ENCODE measurements around the gene TNFRSF21. TPM values are rescaled to one million over a fixed set of nuclear protein-coding genes. Genes with fewer than 3 reads are reported as not detected.

Gene TNFRSF21
- total and polyA plus RNA-seq, 2 experiments from 2014 or later = 16.8 to 19.0 TPM

DNA sequence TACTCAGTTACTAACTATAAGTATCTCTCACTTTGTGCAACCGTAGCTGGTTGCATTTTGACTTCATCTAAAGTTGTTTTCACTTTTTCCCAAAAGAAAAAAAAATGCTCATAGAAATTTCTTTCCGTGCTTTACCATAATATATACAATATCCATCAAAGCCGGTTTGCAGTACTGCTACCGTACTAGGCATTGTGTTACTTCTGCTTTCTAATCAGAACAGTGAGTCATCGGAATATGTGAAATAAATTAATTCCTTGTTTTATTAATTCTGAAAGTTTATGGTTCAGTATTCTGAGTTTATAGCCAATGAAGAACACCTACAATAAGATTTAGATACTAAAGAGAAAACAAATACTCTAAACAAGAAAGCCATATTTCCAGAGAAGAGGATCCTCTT lies 72.5 kb downstream of the TNFRSF21 start:
- H3K9me3 ChIP-seq (ENCODE audit: low read depth) = no peaks in the 10 kb centered on the region
- no peaks in the 10 kb centered on the region for H3K27me3 ChIP-seq
- H3K36me3 ChIP-seq = no peaks in the 10 kb centered on the region
- H3K4me3 ChIP-seq = no peak overlapping the region
- H3K27ac ChIP-seq = no peak overlapping the region
- TF ChIP-seq, protein P1, sequence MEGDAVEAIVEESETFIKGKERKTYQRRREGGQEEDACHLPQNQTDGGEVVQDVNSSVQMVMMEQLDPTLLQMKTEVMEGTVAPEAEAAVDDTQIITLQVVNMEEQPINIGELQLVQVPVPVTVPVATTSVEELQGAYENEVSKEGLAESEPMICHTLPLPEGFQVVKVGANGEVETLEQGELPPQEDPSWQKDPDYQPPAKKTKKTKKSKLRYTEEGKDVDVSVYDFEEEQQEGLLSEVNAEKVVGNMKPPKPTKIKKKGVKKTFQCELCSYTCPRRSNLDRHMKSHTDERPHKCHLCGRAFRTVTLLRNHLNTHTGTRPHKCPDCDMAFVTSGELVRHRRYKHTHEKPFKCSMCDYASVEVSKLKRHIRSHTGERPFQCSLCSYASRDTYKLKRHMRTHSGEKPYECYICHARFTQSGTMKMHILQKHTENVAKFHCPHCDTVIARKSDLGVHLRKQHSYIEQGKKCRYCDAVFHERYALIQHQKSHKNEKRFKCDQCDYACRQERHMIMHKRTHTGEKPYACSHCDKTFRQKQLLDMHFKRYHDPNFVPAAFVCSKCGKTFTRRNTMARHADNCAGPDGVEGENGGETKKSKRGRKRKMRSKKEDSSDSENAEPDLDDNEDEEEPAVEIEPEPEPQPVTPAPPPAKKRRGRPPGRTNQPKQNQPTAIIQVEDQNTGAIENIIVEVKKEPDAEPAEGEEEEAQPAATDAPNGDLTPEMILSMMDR (IDR thresholded peaks at IDR 0.05; ENCODE audit: low read depth, low read length) = no peak
- H3K4me1 ChIP-seq (ENCODE audit: low read depth) = peaks cover 42% of the 10 kb centered on the region
- DNase-seq (ENCODE audit: low read depth in 1 of 2, low spot score in 1 of 2) = no peak

DNA sequence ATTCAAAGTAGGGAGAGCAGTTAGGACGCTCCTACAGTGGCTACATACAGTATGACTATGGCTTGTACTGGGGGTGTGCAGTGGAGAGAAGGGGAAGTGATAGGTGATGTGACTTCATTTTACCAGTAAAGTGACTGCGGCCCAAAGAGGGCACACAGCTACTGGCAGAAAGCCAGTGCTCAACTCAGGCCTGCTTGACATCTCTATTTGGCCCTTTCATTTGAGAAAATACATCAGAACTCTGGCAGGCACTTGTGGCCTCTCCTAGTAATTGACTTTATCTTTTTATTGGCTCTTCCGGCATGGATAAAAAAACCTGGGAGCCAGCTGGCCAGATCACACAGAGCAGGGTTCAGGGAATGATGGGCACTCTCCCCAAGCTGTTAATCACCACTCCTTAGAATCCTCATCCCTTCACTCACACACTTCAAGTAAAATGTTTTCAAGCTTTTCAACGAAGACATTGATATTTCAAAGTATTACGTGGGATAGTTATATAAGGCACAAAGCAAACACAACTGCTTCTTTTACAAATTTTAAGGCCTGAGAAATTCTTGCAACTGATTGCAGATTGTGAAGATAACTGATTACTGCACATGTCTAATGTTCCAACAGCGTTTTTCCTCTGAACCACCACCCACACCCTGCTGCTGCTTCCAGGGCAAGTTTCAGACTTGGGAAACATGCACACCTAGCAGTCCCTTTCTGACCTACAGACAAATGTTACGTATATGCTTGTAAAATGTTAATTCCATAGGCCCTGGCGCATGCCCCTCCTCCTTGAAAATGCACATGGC lies 73.5 kb downstream of the TNFRSF21 start:
- Histone ChIP-seq H3K4me3 (no peak overlapping the region), H3K27ac (peak overlapping the region; percentile 6), H3K27me3 (no peaks in the 10 kb centered on the region), H3K4me1 (ENCODE audit: low read depth) (peaks cover 33% of the 10 kb centered on the region), H3K9me3 (ENCODE audit: low read depth) (no peaks in the 10 kb centered on the region), H3K36me3 (no peaks in the 10 kb centered on the region)
- TF ChIP-seq, protein P1 (IDR thresholded peaks at IDR 0.05; ENCODE audit: low read depth, low read length) = no peak
- DNase-seq (ENCODE audit: low read depth in 1 of 2, low spot score in 1 of 2) = peak in 1 of 2 donors; percentile 76

DNA sequence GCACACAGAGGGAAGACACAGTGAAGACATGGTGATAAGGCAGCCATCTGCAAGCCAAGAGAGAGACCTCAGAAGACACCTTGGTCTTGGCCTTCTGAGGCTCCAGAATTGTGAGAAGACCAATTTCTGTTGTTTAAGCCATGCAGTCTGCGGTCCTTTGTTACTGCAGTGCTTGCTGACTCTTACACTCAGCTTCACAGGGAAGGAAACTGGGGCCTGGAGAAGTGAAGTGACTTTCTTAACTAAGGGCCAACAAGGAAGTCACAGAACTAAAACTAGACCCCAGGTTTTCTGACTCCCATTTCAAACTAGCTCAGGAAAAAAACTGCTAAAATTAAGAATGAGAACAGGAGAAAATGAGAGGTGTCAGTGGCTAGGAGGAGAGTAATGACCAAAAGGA lies 74.3 kb downstream of the TNFRSF21 start:
- DNase-seq (ENCODE audit: low read depth in 1 of 2, low spot score in 1 of 2) = no peak
- no peaks in the 10 kb centered on the region for H3K36me3 ChIP-seq
- TF ChIP-seq, protein P1 (IDR thresholded peaks at IDR 0.05; ENCODE audit: low read depth, low read length) = no peak

DNA sequence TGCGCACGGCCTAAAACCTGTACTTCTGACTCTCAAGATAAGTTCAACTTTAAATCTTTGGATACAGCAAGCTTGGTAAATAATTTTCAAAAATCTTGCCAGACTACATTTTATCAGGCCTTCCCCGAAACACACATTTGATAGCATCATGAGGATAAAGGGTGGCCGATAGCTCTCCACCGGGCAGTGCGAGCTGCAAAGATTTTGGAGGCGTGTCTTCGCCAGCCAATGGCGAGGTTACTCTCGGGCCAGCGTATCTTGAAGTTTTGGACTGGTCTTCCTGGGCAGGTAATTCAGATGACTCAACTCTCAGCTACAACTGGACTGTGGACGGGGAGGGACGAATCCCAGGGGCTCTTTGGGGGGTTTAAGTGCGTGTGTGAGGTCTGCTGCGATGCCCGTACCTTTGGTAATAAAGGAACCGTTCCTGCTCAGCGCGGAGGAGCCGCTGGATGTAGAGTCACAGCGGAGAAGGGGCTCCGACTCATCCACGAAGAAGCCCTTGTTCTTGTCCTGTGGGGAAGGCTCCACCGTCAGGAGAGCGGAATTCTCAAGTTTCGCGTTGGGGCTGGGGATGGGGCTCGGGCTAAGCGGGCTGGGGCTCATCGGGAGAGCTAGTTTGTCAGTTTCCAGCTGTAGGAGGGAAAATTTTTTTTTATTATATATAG lies 75.3 kb downstream of the TNFRSF21 start:
- peaks cover 33% of the 10 kb centered on the region for H3K4me1 ChIP-seq (ENCODE audit: low read depth)
- no peaks in the 10 kb centered on the region for H3K9me3 ChIP-seq (ENCODE audit: low read depth)
- DNase-seq (ENCODE audit: low read depth in 1 of 2, low spot score in 1 of 2) = no peak
- no peak overlapping the region for H3K4me3 ChIP-seq
- no peaks in the 10 kb centered on the region for H3K36me3 ChIP-seq
- no peaks in the 10 kb centered on the region for H3K27me3 ChIP-seq
- H3K27ac ChIP-seq = no peak overlapping the region
- TF ChIP-seq, protein P1 (IDR thresholded peaks at IDR 0.05; ENCODE audit: low read depth, low read length) = no peak

More for the DNA sequence above, 74.3 kb downstream of the TNFRSF21 start:
- no peak overlapping the region for H3K4me3 ChIP-seq
- H3K27ac ChIP-seq = peak overlapping the region; percentile 6
- peaks cover 33% of the 10 kb centered on the region for H3K4me1 ChIP-seq (ENCODE audit: low read depth)
- H3K9me3 ChIP-seq (ENCODE audit: low read depth) = no peaks in the 10 kb centered on the region
- H3K27me3 ChIP-seq = no peaks in the 10 kb centered on the region

DNA sequence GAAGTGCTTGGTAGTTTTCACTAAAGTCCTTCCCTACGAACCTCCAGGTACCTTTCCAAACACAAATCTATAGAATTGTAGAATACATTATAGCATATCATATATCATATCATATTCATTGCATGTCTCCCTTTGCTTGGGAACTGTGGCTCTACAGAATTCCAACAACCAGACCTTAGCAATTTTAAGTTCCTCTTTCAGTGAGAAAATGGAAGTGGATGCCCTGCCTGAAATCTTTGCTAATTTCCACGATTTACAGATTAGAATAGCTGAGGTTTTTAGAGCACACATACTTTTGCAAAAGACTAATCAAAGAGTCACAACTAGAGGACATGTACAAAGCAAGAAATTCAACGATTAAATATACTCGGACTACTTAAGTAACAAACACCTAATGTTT lies 78.6 kb downstream of the TNFRSF21 start:
- TF ChIP-seq, protein P1 (IDR thresholded peaks at IDR 0.05; ENCODE audit: low read depth, low read length) = no peak
- Histone ChIP-seq H3K4me1 (ENCODE audit: low read depth) (peaks cover 12% of the 10 kb centered on the region), H3K4me3 (no peak overlapping the region), H3K36me3 (no peaks in the 10 kb centered on the region), H3K9me3 (ENCODE audit: low read depth) (no peaks in the 10 kb centered on the region), H3K27me3 (no peaks in the 10 kb centered on the region), H3K27ac (no peak overlapping the region)
- no peak for DNase-seq (ENCODE audit: low read depth in 1 of 2, low spot score in 1 of 2)
